ENCODE measurements around the gene R3HDM2.

DNA sequence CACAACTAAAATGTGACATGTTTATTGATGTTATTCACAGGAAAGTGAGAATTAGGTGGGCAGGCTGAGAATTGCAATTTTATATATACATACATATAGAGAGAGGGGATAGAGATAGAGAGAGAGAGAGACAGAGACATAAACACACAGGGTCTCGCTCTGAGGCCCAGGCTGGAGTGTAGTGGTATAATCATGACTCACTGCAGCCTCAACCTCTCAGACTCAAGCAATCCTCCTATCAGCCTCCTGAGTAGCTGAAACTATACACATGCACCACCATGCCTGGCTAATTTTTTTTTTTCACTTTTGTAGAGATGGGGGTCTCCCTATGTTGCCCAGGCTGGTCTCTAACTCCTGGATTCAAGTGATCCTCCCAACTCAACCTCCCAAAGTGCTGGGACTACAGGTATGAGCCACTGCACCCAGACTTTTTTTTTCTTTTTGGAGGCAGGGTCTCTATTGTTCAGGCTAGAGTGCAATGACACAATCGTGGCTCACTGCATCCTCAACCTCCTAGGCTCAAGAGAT is 49.1 kb downstream of the R3HDM2 start:
- TF ChIP-seq MYC (IDR thresholded peaks at IDR 0.05; ENCODE audit: low read depth, low read length): no peak
- TF ChIP-seq, protein P1, sequence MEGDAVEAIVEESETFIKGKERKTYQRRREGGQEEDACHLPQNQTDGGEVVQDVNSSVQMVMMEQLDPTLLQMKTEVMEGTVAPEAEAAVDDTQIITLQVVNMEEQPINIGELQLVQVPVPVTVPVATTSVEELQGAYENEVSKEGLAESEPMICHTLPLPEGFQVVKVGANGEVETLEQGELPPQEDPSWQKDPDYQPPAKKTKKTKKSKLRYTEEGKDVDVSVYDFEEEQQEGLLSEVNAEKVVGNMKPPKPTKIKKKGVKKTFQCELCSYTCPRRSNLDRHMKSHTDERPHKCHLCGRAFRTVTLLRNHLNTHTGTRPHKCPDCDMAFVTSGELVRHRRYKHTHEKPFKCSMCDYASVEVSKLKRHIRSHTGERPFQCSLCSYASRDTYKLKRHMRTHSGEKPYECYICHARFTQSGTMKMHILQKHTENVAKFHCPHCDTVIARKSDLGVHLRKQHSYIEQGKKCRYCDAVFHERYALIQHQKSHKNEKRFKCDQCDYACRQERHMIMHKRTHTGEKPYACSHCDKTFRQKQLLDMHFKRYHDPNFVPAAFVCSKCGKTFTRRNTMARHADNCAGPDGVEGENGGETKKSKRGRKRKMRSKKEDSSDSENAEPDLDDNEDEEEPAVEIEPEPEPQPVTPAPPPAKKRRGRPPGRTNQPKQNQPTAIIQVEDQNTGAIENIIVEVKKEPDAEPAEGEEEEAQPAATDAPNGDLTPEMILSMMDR (IDR thresholded peaks at IDR 0.05; ENCODE audit: low read depth, low read length): no peak
- TF ChIP-seq POLR2A (IDR thresholded peaks at IDR 0.05; ENCODE audit: extremely low read depth, insufficient read length): no peak
- TF ChIP-seq, protein P2, sequence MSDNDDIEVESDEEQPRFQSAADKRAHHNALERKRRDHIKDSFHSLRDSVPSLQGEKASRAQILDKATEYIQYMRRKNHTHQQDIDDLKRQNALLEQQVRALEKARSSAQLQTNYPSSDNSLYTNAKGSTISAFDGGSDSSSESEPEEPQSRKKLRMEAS (IDR thresholded peaks at IDR 0.05; ENCODE audit: low read depth, low read length): no peak
